ELR (cell line): ENCODE data around the gene BDKRB2.

Experiments used
- DNase-seq: peaks from one replicate; pipeline ENCODE4 v3.0.0-alpha.2; 2015; ENCODE audit warnings: low read depth

The BDKRB2 gene

GRCh38 chr14:96204151-96205058 lies at the start of gene BDKRB2:
Gene BDKRB2 (plus strand): TSS chr14:96204839. CDS start chr14:96237108, 32,269 bp downstream.
- DNase-seq = peak; percentile 89

DNA sequence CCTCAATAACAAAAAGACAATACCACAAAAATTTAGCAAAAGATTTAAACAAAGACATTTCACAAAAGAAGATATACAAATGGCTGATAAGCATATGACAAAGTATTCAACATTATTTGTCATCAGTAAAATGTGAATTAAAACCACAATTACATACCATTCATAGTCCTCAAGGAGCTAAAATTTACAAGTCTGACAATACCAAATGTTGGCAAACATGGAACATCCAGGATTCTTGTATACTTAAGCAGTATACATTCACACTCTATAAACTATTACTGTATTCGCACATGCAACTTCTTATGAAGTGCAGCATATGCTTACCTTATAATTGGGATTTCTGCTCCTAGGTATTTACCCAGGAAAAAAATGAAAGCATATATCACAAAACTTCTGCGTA lies 49.7 kb upstream of the BDKRB2 start:
- no peak for DNase-seq

DNA sequence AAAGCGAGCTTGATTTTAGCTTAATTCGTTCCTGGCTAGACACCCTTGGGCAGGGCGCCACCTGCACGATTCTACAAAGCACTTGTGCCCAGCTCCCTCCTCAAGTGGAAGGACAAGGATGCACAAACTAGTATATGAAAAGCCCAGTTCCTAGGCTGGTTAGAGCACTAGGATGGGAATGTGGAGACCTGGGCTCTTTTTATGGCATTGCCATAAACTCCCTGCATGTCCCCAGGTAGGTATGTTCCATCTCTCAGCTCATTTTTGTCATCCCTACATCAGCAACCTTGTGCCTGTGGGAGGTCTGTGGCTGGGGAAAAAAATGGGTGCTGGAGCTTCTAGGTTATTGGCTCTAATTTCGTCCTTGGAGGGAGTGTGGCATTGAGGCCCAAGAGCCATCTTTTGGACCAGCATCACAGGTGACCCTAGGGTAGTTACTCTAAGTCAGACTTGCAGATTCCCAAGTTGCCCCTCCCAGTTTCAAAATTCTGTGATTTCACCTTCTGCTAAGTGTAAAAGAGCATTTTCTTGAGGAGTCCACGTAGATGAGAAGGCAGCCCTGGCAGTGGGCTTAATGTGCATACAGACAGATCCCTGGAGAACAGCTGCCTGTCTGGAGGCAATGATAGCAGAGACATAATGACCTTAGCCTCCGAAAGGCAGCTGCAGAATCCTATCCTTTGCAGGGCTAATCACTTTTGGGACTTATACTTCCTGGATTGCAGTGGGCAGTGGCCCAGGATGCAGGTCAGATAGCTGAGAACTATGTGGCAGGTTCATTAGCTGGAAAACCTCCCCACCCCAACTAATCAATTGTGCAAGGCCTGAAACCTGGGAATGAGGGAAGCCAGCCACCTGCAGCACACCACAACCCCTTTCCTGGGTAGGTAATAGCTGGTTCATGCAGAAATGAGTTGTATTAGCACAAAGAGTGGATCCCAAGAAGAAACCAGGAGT lies 47.6 kb upstream of the BDKRB2 start:
- DNase-seq = no peak

DNA sequence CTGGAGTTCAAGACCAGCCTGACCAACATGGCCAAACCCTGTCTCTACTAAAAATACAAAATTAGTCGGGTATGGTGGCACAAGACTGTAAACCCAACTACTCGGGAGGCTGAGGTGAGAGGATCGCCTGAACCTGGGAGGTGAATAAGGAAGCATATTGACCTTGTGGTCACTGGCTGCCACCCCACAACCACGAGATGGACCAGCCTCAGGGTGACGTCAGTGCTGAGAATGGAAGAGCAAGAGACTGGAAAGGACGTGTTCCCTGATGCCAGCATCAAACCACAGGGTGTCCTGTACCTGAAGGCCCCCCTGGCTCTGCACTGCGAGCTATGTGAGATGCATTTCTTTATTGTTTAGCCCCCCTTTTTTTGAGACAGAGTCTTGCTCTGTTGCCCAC lies 45.9 kb upstream of the BDKRB2 start:
- DNase-seq = no peak

DNA sequence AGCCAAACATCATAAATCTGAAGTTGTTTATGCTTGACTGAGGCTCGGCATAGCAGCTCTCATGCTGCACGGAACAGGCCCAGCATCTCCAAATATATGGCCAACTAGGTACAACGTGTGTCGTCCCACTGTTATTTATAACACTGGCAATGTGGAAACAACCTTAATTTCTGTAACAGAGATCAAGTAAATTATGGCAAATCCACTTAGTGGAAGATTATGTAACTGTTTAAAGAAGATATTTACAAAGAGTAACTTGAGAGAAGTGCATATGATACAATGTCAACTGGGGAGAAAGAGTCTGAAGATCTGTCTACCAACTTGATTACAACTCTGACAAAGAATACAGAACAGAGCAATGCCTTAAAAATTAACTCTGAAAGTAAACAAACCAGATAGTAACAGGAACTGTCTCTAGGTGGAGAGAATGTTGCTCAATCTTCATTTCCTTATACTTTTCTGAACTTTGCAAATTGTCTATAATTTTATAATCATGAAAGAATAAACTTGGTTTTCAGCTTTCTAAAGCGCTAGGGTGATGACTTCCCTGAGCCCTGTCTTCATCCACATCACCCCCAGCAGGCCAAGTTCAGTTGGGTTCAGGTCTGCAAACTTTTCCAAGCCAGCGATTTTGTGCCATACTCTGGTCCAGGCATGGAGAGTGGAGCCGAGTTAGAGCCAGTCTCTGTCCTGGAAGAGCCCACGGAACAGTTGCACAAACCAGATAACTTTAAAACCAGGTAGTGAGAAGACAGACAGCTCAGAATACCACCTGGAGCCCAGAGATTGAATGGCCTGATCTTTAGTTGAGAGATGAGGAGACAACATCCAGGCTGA lies 44.3 kb upstream of the BDKRB2 start:
- DNase-seq = no peak

DNA sequence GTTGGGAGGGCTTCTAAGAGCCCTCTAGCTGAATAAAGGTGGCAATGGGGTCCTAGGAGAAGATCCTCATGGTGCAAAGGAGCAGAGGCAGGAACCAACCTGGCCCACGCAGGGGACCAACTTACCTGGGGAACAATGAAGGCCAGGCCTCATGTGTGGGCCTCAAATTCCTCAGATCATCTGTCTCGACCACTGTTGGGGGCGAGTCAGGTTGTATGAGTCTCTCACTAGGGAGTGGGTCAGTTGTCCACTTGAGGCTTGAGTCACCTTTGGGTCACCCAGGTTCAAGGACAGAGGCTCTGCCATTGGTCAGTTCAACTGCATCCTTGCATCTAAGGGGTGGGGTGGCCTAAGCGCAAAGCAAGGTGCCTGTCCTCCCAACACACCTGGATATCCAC lies 43.7 kb upstream of the BDKRB2 start:
- no peak for DNase-seq

DNA sequence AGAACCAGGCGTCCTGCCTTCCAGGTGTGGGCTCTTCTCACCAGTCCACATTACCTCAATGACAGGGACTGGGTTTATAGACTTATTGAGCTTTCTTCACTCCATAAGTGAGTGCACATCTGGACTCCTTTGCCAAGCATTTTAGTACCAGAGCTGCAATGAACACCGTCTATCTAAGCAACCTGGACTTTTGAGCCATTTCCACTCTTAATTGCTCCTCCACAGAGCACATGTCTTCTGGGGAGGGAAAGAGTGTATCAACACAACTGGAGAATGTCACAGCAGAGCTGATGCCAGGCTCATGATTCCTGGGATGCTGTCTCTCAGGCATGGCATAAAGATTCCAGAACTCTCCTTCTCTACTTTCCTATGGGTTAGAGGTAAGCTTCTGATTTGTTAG lies 43.0 kb upstream of the BDKRB2 start:
- no peak for DNase-seq

GRCh38 chr14:96162265-96162664 lies 42.4 kb upstream of the BDKRB2 start:
- DNase-seq = peak; percentile 68

- DNase-seq = peak; percentile 92
Measured at GRCh38 chr14:96162741-96163140, 41.9 kb upstream of the BDKRB2 start.

DNA sequence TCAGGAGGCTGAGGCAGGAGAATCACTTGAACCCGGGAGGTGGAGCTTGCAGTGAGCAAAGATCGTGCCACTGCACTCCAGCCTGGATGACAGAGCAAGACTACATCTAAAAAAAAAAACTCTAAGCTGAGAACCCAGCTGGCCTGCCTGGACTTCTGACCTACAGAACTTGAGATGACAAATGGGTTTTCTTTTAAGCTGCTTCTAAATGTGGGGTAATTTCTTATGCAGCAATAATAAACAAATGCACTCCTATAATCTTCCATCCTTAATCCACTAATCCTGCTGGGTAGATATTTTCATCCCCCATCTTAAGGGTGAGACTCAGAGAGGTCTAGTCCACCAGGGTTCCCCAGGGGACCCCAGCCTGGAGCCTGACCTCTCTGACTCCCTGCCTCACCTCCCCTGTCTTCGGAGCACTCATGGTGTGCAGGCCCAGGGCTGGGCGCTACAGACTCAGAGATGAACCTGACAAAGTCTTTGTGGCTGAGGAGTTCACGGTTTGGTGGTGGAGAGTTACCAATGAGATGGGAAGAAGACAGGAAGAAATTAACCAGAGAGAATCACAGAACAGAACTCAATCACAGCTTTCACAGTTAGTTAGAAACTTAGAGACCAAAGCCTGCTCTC lies 39.7 kb upstream of the BDKRB2 start:
- no peak for DNase-seq

DNA sequence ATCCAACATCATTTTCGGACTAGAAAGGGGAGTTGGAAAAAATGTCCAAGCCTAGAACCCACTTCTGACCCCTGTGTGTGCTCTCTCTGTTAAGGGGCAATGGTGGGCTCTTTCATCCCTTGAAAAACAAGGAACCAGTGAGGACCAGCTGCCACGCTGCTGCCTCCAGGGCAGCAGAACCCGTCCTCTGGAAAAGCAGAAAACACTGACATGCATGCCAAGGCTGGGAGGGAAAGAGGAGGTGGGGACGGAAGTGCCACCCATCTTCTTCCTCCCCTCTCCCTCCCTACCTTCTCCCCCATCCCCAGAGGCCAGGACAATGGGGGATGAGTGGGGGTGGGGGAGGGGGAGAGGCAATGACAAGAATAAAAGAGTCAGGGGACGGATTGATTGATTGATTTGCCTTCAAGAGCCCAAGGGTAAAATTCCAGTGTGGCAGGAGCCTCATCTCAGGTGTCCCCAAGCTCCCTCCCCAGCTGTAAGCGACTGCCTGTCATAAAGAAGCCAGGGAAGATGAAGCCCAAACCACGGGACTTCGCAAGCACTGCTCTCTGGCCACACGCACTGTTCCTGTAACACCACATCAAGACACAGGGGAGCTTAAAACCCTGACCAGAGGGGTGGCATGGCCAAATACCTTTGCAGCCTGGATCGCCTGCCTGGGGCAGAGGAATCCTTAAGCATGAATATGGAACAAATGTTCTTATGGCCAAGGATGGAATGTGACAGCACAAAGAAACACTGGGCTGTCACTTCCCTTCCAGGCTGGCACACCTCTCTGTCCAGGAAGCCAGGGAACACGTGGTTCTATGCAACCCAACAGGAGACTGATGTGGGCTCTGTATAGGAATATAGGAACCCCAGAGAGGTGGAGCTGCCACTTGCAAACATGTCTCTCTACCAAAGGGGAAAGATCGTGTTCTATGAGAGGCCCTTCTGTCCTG lies 38.9 kb upstream of the BDKRB2 start:
- no peak for DNase-seq

DNA sequence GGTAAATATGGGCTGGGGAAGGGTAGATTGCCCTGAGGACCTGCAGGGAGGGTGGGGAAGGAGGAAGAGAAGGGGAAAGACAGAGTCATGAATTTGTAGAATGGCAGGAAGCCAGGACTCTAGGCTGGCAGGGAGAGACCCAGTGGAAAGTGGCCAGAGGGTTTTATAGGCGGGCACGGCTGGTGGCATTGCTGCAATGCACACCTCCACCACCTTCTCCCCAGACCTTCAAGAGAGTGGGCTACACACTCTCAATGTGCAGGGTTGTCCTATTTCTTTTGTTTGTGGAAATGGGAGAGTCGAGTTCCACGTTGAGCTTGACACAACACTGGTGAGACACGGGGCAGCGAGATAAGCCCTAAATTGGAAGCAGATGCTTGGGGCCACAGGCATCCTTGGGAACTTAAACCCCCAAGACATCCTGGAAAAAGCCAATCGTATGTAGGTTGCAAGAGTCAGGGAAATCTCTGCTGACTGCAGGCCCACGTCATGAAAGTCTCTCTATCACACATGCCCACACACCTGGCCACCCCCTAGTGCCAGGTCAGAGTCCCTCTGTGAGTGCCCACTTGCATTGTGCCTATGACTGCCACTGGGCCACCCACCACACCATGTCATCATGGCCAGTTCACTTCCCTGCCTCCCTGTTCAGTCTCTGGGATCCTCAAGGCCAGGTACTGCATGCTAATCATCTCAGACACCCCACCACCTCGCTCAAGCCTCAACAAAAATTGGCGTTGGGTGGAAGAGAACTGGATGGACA lies 38.0 kb upstream of the BDKRB2 start:
- no peak for DNase-seq

GRCh38 chr14:96167224-96168148 lies 37.2 kb upstream of the BDKRB2 start:
- peak; percentile 90 for DNase-seq

DNA sequence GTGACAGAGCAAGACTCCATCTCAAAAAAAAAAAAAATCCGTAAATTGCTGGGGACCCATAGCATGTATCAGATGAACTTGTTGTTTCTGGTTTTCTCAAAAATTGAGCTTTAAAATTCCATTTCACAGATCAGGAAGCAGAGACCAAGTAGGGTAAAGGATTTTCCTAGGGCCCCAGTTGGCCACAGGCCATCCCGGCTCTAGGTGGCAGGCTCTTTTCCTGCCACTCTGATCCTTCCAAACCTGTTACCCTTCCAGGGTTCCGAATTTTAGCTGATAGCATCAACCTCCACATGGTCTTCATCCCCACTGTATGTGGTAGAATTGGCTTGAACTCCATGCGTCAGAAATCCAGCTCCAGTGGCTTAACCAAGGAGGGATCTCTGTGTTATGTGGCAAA lies 36.1 kb upstream of the BDKRB2 start:
- DNase-seq = no peak

DNA sequence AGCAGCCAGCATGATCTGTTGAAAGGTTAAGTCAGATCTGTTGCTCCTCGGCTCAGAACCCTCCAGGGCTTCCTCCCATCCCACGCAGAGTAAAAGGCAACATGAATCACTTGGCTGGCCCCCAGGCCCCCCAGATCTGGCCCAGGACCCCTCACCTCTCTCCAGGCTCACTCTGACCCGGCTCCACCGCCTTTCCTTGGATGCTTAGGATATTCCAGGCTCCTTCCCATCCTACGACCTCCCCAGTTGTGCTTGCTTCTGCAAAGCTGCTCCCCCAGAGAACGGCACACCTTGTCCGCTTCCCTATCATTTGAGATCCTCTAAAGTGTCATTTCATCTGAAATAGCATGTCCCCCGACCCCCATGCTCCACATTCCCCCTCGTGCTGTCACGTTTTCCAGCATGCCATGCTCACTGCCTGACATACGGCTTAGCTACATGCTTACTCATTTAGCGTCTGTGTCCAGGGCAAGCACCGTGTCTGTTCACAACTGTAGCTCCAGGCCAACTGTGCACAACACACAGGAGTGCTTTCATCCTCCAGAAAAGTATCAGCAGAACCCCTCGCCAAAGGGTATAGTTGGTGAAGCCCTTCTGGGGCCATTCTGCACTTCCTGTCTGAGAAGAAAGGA lies 33.6 kb upstream of the BDKRB2 start:
- DNase-seq = no peak

GRCh38 chr14:96173636-96174475 lies 30.8 kb upstream of the BDKRB2 start:
- no peak for DNase-seq

DNA sequence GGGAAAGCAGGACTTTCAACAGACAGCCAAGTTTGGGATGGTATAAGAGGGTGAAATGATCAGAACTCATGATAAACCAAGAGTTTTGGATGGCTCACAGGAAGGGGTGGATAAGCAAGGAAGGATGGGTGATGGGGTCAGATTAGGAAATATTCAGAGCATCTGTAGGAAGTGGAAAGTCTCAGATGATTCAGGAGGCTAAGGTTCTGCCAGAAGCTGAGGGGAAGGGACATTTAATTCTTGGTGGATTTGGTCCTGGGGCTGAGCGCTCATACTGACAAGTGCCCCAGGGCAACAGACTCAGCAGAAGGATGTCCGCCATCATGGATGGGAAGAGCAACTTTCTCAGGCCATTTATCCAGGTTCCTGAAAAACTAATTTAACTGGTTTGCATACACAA lies 28.4 kb upstream of the BDKRB2 start:
- DNase-seq = peak; percentile 33
